ENCODE measurements around the gene RIIAD1.

Gene RIIAD1

DNA sequence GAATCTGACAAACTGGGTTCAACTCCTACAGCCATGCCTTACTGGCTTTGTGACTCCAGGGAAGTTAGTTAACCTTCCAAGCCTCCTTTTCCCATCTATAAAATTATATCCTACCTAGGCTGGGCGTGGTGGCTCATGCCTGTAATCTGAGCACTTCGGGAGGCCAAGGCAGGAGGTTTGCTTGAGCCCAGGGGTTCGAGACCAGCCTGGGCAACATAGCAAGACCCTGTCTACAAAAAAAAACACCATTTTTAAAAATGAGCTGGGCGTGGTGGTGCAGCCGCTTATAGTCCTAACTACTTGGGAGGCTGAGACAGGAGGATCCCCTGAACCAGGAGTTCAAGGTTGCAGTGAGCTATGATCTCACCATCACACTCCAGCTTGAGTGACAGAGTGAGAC is 19.8 kb upstream of the RIIAD1 start:
- no peak for DNase-seq (ENCODE audit: low read depth)
- Histone ChIP-seq H3K9me3 (ENCODE audit: control insufficient read depth, low read length) (no peaks in the 10 kb centered on the region), H3K4me3 (ENCODE audit: low read length) (no peak overlapping the region), H3K27me3 (replicated peaks; ENCODE audit: control insufficient read depth, insufficient read depth, low read length) (no peaks in the 10 kb centered on the region), H3K9ac (ENCODE audit: low read length) (no peak overlapping the region), H3K36me3 (ENCODE audit: control insufficient read depth, insufficient read depth, low read length, severe bottlenecking) (peaks cover 34% of the 10 kb centered on the region), H3K4me1 (ENCODE audit: control insufficient read depth, insufficient read depth, low read length) (no peaks in the 10 kb centered on the region)

DNA sequence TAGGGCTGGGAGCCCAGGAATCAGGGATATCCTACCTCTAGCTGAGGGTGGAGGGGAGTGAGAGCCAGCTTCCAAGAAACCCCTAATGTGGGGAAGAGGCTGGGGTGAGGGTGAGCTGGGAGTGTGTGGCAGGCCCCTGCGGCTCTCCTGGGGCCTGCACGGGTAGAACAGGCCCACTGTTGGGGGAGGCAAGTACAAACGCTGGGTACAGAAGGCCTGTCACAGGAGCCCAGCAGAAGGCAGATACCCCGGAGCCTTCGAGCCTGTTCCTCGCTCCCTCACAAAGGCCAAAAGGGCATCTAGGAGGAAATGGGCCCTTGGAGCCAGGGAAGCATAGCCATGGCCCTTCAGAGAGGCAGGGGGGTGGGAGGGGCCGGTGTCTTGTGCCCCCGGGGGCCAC is 18.4 kb upstream of the RIIAD1 start:
- Histone ChIP-seq H3K4me3 (ENCODE audit: low read length) (no peak overlapping the region), H3K4me1 (ENCODE audit: control insufficient read depth, insufficient read depth, low read length) (no peaks in the 10 kb centered on the region), H3K27me3 (replicated peaks; ENCODE audit: control insufficient read depth, insufficient read depth, low read length) (no peaks in the 10 kb centered on the region), H3K36me3 (ENCODE audit: control insufficient read depth, insufficient read depth, low read length, severe bottlenecking) (peaks cover 25% of the 10 kb centered on the region), H3K9me3 (ENCODE audit: control insufficient read depth, low read length) (no peaks in the 10 kb centered on the region), H3K9ac (ENCODE audit: low read length) (no peak overlapping the region)
- DNase-seq (ENCODE audit: low read depth) = no peak

DNA sequence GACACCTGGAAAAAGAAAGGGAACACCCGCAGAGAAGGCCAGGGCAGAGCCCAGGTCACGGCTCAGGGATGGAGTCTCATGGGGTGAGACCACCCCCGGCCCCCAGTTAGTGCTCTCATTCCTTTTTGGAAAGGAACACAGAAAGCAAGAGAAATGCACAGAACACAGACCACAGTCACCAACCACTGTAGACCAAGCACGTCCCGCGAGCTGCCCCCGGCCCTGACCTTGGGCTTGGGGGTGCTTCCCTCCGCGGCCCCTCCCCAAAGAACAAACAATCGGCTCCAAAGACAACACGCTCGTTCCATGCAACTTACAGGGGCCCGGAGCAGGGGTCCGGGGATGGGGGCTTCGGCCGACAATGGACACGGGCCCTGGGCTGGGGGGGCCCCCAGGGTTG is 17.5 kb upstream of the RIIAD1 start:
- H3K4me3 ChIP-seq (ENCODE audit: low read length) = no peak overlapping the region
- no peaks in the 10 kb centered on the region for H3K4me1 ChIP-seq (ENCODE audit: control insufficient read depth, insufficient read depth, low read length)
- H3K9me3 ChIP-seq (ENCODE audit: control insufficient read depth, low read length) = no peaks in the 10 kb centered on the region
- no peak for DNase-seq (ENCODE audit: low read depth)
- no peaks in the 10 kb centered on the region for H3K27me3 ChIP-seq (replicated peaks; ENCODE audit: control insufficient read depth, insufficient read depth, low read length)
- peaks cover 24% of the 10 kb centered on the region for H3K36me3 ChIP-seq (ENCODE audit: control insufficient read depth, insufficient read depth, low read length, severe bottlenecking)
- H3K9ac ChIP-seq (ENCODE audit: low read length) = no peak overlapping the region

DNA sequence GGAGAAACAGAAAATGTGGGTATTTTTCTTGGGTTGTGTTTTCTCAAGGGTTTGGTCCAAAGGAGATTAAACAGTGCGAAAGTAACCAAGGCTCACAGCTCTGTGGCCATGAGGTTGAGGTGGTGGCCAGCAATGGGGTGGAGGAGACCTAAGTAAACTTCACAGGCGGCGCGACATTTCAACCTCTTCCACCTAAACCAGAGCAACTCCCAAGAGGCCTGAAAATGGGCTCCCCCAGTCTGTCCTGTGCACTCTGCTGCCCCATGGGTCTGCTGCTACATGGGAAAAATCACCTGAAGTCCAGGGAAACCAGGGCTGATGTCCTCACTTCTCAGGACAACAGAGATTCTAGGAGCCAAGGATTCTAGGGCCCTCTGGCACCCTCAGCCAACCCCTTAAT is 17.1 kb upstream of the RIIAD1 start:
- H3K27me3 ChIP-seq (replicated peaks; ENCODE audit: control insufficient read depth, insufficient read depth, low read length) = peaks cover under 1% of the 10 kb centered on the region
- H3K9ac ChIP-seq (ENCODE audit: low read length) = no peak overlapping the region
- no peaks in the 10 kb centered on the region for H3K9me3 ChIP-seq (ENCODE audit: control insufficient read depth, low read length)
- H3K4me3 ChIP-seq (ENCODE audit: low read length) = no peak overlapping the region
- H3K36me3 ChIP-seq (ENCODE audit: control insufficient read depth, insufficient read depth, low read length, severe bottlenecking) = peaks cover 20% of the 10 kb centered on the region
- no peak for DNase-seq (ENCODE audit: low read depth)
- no peaks in the 10 kb centered on the region for H3K4me1 ChIP-seq (ENCODE audit: control insufficient read depth, insufficient read depth, low read length)

DNA sequence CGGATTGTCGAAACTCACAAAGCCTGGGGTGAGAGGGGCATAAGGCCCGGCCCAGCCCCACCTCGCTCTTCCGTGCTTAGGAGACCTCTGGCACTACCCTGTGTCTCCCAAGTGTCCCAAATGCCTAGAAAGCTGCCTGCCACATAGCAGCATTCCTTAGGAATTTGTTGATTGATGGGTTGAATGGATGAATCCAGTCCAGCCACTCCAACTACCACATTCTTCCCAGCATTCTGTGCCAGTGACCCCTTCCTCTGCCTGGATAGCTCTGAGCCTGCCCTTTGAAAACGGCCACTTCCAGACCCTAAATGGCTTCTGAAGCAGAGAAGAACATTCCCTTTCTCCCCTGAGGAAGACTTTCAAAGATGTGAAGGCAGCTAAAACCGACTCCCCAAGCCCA is 16.2 kb upstream of the RIIAD1 start:
- no peaks in the 10 kb centered on the region for H3K9me3 ChIP-seq (ENCODE audit: control insufficient read depth, low read length)
- no peak overlapping the region for H3K9ac ChIP-seq (ENCODE audit: low read length)
- no peaks in the 10 kb centered on the region for H3K4me1 ChIP-seq (ENCODE audit: control insufficient read depth, insufficient read depth, low read length)
- DNase-seq (ENCODE audit: low read depth) = no peak
- H3K4me3 ChIP-seq (ENCODE audit: low read length) = no peak overlapping the region
- H3K36me3 ChIP-seq (ENCODE audit: control insufficient read depth, insufficient read depth, low read length, severe bottlenecking) = peaks cover 11% of the 10 kb centered on the region
- peaks cover 10% of the 10 kb centered on the region for H3K27me3 ChIP-seq (replicated peaks; ENCODE audit: control insufficient read depth, insufficient read depth, low read length)

DNA sequence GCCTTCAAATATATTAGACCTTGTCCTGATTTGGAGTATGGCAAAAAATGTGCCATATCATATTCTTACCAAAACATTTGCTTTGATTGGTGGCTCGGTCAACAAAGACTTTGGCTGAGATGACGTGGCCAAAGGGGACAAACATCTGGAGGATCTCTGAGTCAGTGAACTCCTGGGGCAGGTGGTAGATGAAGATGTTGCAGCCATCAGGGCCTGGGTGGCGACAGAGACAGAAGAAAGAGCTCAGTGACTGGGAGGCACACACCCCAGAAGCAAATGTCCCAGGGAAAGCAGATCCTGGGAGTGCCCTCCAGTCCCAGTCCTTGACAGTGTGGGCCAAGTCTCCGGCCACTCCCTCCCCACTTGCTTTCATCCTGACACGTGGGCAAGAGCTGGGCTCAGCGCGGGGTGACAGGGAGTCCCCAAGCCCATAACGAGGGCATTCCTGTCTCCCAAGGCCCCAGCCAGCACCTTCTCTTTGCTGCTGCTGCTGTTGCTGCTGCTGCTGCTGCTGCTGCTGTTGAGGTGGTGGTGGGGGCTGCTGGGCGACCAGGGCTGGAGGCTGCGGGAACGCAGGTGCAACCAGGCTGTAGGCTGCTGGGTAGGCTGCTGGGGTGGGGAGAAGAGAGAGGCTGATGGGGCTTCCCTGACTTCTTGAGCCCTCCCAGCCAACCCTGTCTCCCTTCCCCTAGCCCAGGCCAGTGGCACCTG is 15.4 kb upstream of the RIIAD1 start:
- Histone ChIP-seq H3K27me3 (replicated peaks; ENCODE audit: control insufficient read depth, insufficient read depth, low read length) (peaks cover 15% of the 10 kb centered on the region), H3K9ac (ENCODE audit: low read length) (no peak overlapping the region), H3K4me1 (ENCODE audit: control insufficient read depth, insufficient read depth, low read length) (no peaks in the 10 kb centered on the region), H3K9me3 (ENCODE audit: control insufficient read depth, low read length) (no peaks in the 10 kb centered on the region), H3K4me3 (ENCODE audit: low read length) (no peak overlapping the region), H3K36me3 (ENCODE audit: control insufficient read depth, insufficient read depth, low read length, severe bottlenecking) (peaks cover 8% of the 10 kb centered on the region)
- DNase-seq (ENCODE audit: low read depth) = no peak

DNA sequence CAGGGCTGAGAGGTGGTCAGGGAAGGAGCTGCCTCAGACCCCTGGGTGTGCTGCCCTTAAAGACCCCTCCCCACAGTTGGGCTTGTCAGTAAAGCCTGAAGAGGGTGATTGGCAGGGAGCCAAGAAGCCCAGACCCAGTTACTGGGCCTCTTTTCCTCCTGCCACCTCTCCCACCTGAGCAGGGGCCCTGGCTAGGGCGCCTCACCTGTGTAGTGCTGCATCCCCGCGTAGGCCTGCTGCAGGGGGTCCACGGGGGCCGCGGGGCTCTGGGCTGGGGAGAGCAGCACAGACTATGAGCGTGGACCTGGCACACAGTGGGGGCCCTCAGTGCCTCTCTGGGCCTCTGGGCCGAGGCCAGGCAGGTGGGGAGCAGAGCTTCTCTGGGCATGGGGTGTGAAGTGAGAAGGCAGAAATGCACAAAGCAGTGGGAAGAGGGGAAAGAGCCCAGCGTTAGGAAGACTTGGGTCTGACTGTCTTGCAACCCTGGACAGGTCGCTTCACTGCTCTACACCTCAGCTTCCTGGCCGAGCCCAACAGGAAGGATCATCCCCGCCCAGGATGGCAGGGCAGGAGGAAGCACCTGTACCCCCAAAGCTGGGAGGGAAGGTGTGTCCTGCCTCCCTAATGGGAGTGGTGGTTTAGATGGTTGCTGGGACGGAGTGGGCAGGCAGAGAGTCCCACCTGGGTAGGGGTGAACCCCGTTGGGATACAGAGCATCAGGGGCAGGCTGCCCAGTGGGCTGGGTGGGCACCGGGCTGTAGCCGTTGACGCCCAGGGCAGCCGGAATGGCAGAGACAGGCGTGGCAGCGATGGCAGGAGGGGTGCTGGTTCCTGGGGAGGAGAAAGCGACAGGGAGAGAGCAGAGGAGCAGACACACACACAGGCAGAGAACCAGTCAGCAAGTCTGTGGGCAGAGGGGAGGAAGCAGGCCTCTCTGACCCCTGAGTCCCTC is 14.6 kb upstream of the RIIAD1 start:
- no peak for DNase-seq (ENCODE audit: low read depth)
- H3K9ac ChIP-seq (ENCODE audit: low read length) = no peak overlapping the region
- H3K4me1 ChIP-seq (ENCODE audit: control insufficient read depth, insufficient read depth, low read length) = no peaks in the 10 kb centered on the region
- no peaks in the 10 kb centered on the region for H3K9me3 ChIP-seq (ENCODE audit: control insufficient read depth, low read length)
- peaks cover under 1% of the 10 kb centered on the region for H3K36me3 ChIP-seq (ENCODE audit: control insufficient read depth, insufficient read depth, low read length, severe bottlenecking)
- H3K4me3 ChIP-seq (ENCODE audit: low read length) = no peak overlapping the region
- peaks cover 22% of the 10 kb centered on the region for H3K27me3 ChIP-seq (replicated peaks; ENCODE audit: control insufficient read depth, insufficient read depth, low read length)

DNA sequence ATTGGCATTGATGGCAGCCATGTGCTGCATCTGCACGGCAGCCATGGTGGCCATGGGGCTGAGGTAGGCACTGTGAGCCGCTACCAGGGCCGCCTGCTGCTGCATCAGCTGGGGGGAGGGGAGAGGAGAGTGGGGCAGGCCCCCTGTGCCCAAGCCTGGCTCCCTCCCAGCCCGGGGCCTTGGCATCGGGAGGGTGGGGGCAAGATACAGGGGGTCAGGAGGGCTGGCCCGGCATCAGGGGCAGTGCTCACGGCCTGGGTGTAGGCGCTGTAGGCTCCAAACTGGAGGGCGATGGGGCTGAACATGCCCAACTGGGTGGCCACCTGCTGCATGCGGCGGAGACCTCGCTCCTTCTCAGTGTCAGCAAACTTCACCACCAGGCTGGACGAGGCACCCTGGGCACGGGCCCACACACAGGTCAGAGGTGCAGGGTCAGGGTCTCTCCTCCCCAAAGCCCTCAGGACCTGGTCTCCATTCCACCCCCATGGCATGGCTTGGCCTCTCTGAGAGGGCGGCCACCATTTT is 13.7 kb upstream of the RIIAD1 start:
- no peaks in the 10 kb centered on the region for H3K9me3 ChIP-seq (ENCODE audit: control insufficient read depth, low read length)
- DNase-seq (ENCODE audit: low read depth) = no peak
- H3K4me1 ChIP-seq (ENCODE audit: control insufficient read depth, insufficient read depth, low read length) = no peaks in the 10 kb centered on the region
- H3K27me3 ChIP-seq (replicated peaks; ENCODE audit: control insufficient read depth, insufficient read depth, low read length) = peaks cover 31% of the 10 kb centered on the region
- no peaks in the 10 kb centered on the region for H3K36me3 ChIP-seq (ENCODE audit: control insufficient read depth, insufficient read depth, low read length, severe bottlenecking)
- no peak overlapping the region for H3K9ac ChIP-seq (ENCODE audit: low read length)
- no peak overlapping the region for H3K4me3 ChIP-seq (ENCODE audit: low read length)

DNA sequence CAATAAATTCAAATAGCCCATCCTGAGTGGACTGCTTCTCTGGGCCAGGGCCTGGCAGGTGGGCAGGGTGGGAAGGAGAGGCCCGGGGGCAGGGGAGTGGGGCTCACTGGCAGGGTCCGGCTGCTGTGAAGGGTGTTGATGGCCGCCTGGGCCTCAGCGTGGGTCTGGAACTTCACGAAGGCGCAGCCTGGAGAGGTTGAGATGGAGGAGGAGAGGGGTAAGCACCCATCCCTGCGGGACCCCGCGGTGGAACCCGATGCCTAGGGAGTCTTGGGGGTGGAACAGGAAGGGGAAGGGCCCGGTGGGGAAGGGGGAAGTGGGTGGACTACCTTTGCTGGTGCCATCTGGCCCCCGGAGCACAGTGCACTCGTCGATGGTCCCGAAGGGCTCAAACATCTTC is 12.4 kb upstream of the RIIAD1 start:
- H3K27me3 ChIP-seq (replicated peaks; ENCODE audit: control insufficient read depth, insufficient read depth, low read length) = peaks cover 43% of the 10 kb centered on the region
- DNase-seq (ENCODE audit: low read depth) = no peak
- no peaks in the 10 kb centered on the region for H3K9me3 ChIP-seq (ENCODE audit: control insufficient read depth, low read length)
- no peaks in the 10 kb centered on the region for H3K4me1 ChIP-seq (ENCODE audit: control insufficient read depth, insufficient read depth, low read length)
- no peaks in the 10 kb centered on the region for H3K36me3 ChIP-seq (ENCODE audit: control insufficient read depth, insufficient read depth, low read length, severe bottlenecking)
- H3K9ac ChIP-seq (ENCODE audit: low read length) = no peak overlapping the region
- no peak overlapping the region for H3K4me3 ChIP-seq (ENCODE audit: low read length)

DNA sequence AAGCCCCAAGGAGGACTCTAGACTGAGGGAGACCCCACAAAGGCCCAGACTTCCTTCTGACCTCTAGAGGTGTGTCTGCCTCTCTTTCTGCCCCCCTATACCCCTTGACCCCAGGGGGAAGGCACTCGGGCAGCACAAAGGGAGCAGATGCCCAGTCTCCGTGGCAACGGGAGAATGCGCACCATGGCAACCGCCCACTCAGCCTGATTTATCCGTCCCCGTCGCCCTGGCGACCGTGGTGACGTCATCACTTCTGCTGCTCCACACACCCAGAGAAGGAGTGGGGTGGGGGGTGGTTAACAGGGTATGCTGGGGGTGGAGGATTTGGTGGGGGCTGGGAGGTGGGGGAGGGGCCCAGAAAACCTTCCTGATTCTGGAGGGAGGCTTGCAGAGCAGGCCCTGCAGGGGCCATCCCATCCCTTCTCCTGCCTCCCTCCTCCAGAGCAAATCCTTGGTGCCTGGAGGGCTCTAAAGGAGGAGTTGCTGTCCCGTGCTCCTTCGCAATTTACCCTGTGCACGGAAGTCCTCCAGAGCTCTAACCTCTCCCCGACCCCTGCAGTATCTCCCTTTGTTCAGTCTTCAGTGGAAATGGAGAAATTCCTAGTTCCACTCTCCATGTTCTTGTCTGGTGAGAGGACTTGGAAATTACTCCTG is 11.0 kb upstream of the RIIAD1 start:
- H3K4me1 ChIP-seq (ENCODE audit: control insufficient read depth, insufficient read depth, low read length) = no peaks in the 10 kb centered on the region
- no peak overlapping the region for H3K4me3 ChIP-seq (ENCODE audit: low read length)
- H3K36me3 ChIP-seq (ENCODE audit: control insufficient read depth, insufficient read depth, low read length, severe bottlenecking) = no peaks in the 10 kb centered on the region
- no peaks in the 10 kb centered on the region for H3K9me3 ChIP-seq (ENCODE audit: control insufficient read depth, low read length)
- no peak for DNase-seq (ENCODE audit: low read depth)
- H3K9ac ChIP-seq (ENCODE audit: low read length) = no peak overlapping the region
- peaks cover 56% of the 10 kb centered on the region for H3K27me3 ChIP-seq (replicated peaks; ENCODE audit: control insufficient read depth, insufficient read depth, low read length)

Data from adipocyte (in vitro differentiated cells).